HEK293 (cell line): Measurements from ENCODE around the gene EIF2B2.

ENCODE experiments used
- CTCF ChIA-PET: fragments of 350-600 bp; formaldehyde crosslinking; extraction: SDS; loops from one replicate; lab custom pipeline; 2021; ENCODE audit warnings: antibody characterized with exemption; lab: Yijun Ruan, JAX
- POLR2A ChIA-PET: fragments of 300-600 bp; formaldehyde crosslinking; extraction: SDS; loops from one replicate; lab custom pipeline; 2020; ENCODE audit warnings: antibody characterized with exemption, inconsistent platforms; lab: Yijun Ruan, JAX
- H3K27ac ChIP-seq: fragments of 200-500 bp; sonication (Bioruptor generic); 2 replicates; pipeline ENCODE4 v1.5.1; 2014; ENCODE audit warnings: low read depth, low read length, control low read depth, inconsistent platforms; ENCODE audit errors: extremely low read depth
- H3K36me3 ChIP-seq, 2 experiments: fragments of 200-500 bp in 1 of 2; sonication (Bioruptor generic) in 1 of 2; 1 replicate in 1 of 2; 2 replicates in 1 of 2; pipeline ENCODE4 v1.5.1; 2014 to 2017; ENCODE audit warnings: inconsistent platforms in 2 of 2, low read length in 2 of 2; ENCODE audit not compliant: control insufficient read depth in 2 of 2, insufficient read depth in 1 of 2
- H3K4me1 ChIP-seq: fragments of 200-500 bp; sonication (Bioruptor generic); 2 replicates; pipeline ENCODE4 v1.5.1; 2014; ENCODE audit warnings: mild to moderate bottlenecking, low read length, inconsistent platforms; ENCODE audit not compliant: control insufficient read depth, insufficient read depth
- H3K4me3 ChIP-seq: 2 replicates; pipeline ENCODE4 v1.5.1; 2011; ENCODE audit warnings: low read depth, mild to moderate bottlenecking, control low read depth, low read length, moderate library complexity
- H3K9me3 ChIP-seq: fragments of 200-500 bp; sonication (Bioruptor generic); 2 replicates; pipeline ENCODE4 v1.5.1; 2014; ENCODE audit warnings: low read depth, low read length, inconsistent platforms; ENCODE audit not compliant: control insufficient read depth, insufficient read depth
- GLI2 ChIP-seq: fragments of 450-650 bp; formaldehyde crosslinking; IDR thresholded peaks from 2 replicates; pipeline ENCODE4; 2017; ENCODE audit warnings: missing biosample characterization, missing genetic modification characterization, low read depth, borderline replicate concordance
- GLI4 ChIP-seq: fragments of 450-650 bp; formaldehyde crosslinking; IDR thresholded peaks from 2 replicates; pipeline ENCODE4 v1.5.1; 2016; ENCODE audit warnings: missing biosample characterization, missing genetic modification characterization
- YY1 ChIP-seq: fragments of 450-650 bp; formaldehyde crosslinking; IDR thresholded peaks from 2 replicates; pipeline ENCODE4 v1.5.1; 2018; ENCODE audit warnings: missing biosample characterization, missing genetic modification characterization
- ZBTB21 ChIP-seq: fragments of 450-650 bp; formaldehyde crosslinking; IDR thresholded peaks from 2 replicates; pipeline ENCODE4 v1.5.1; 2017; ENCODE audit warnings: missing biosample characterization, missing genetic modification characterization
- ZNF239 ChIP-seq: fragments of 450-650 bp; formaldehyde crosslinking; IDR thresholded peaks from 2 replicates; pipeline ENCODE4 v1.5.1; 2016; ENCODE audit warnings: missing biosample characterization, missing genetic modification characterization
- ZNF341 ChIP-seq: fragments of 450-650 bp; formaldehyde crosslinking; IDR thresholded peaks from 2 replicates; pipeline ENCODE4; 2016; ENCODE audit warnings: low read depth, missing biosample characterization, missing genetic modification characterization
- ZNF354C ChIP-seq: fragments of 450-650 bp; formaldehyde crosslinking; IDR thresholded peaks from 2 replicates; pipeline ENCODE4 v1.5.1; 2016; ENCODE audit warnings: missing biosample characterization, missing genetic modification characterization, low read depth, borderline replicate concordance
- ZNF416 ChIP-seq: fragments of 450-650 bp; formaldehyde crosslinking; IDR thresholded peaks from 2 replicates; pipeline ENCODE4 v1.5.1; 2016; ENCODE audit warnings: missing biosample characterization, missing genetic modification characterization
- ZNF561 ChIP-seq: fragments of 450-650 bp; IDR thresholded peaks from 2 replicates; pipeline ENCODE4 v1.5.1; 2018; ENCODE audit warnings: missing biosample characterization, missing genetic modification characterization, borderline replicate concordance
- ZNF596 ChIP-seq: fragments of 450-650 bp; IDR thresholded peaks from 2 replicates; pipeline ENCODE4 v1.5.0; 2018; ENCODE audit warnings: missing biosample characterization, mild to moderate bottlenecking, missing genetic modification characterization, moderate library complexity
- ZNF658 ChIP-seq: fragments of 450-650 bp; formaldehyde crosslinking; IDR thresholded peaks from 2 replicates; pipeline ENCODE4; 2016; ENCODE audit warnings: missing biosample characterization, missing genetic modification characterization
- ZNF701 ChIP-seq: fragments of 450-650 bp; formaldehyde crosslinking; IDR thresholded peaks from 2 replicates; pipeline ENCODE4 v1.5.1; 2016; ENCODE audit warnings: missing biosample characterization, missing genetic modification characterization
- ZNF747 ChIP-seq: fragments of 450-650 bp; formaldehyde crosslinking; IDR thresholded peaks from 2 replicates; pipeline ENCODE4 v1.5.1; 2016; ENCODE audit warnings: missing biosample characterization, missing genetic modification characterization
- ZNF792 ChIP-seq: fragments of 450-650 bp; formaldehyde crosslinking; IDR thresholded peaks from 2 replicates; pipeline ENCODE4 v1.5.1; 2016; ENCODE audit warnings: missing biosample characterization, missing genetic modification characterization
- TF ChIP-seq, protein P1 (sequence below): fragments of 450-650 bp; formaldehyde crosslinking; IDR thresholded peaks from 2 replicates; pipeline ENCODE4 v1.5.1; 2016; ENCODE audit warnings: missing biosample characterization, missing genetic modification characterization
- TF ChIP-seq, protein P2 (sequence below): fragments of 450-650 bp; formaldehyde crosslinking; IDR thresholded peaks from 2 replicates; pipeline ENCODE4 v1.5.1; 2017; ENCODE audit warnings: missing biosample characterization, mild to moderate bottlenecking, missing genetic modification characterization, moderate library complexity
- TF ChIP-seq, protein P3 (sequence below): fragments of 450-650 bp; formaldehyde crosslinking; conservative IDR thresholded peaks from 2 replicates; pipeline ENCODE4 v1.5.1; 2016; ENCODE audit warnings: low read depth, missing biosample characterization, missing genetic modification characterization
- TF ChIP-seq, protein P4 (sequence below): fragments of 450-650 bp; formaldehyde crosslinking; IDR thresholded peaks from 2 replicates; pipeline ENCODE4 v1.5.1; 2016; ENCODE audit warnings: missing biosample characterization, missing genetic modification characterization
- TF ChIP-seq, protein P5 (sequence below): fragments of 450-650 bp; formaldehyde crosslinking; IDR thresholded peaks from 2 replicates; pipeline ENCODE4 v1.5.0; 2017; ENCODE audit warnings: missing biosample characterization, missing genetic modification characterization, borderline replicate concordance

The EIF2B2 gene

DNA sequence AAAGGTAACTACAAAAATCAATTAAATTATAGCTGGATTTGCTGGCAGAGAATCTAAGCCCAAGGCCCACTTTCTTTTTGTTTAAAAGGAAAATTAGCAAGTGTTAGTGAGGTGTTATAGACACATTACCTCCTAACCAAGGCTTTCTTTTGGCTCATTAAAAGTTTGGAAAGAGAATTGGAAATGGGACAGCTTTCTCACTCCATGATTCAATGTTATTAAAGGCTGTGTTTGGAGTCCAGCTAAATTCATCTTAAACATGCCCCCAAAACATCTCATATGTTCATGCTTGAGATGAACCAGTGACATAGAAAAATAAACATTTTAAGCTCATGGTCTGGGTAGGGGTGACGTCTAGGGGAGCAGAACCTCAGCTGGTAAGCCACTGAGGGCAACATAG is 33.9 kb upstream of the EIF2B2 start:
- H3K27ac ChIP-seq = no peak overlapping the region
- CTCF ChIA-PET = interaction anchor here (0.8 to 1.0 kb wide), 2 partner anchors 28 to 146 kb away, joined by 3 read pairs; no protein-coding TSS in a partner anchor
- no peaks in the 10 kb centered on the region for H3K9me3 ChIP-seq
- POLR2A ChIA-PET = interaction anchor here (0.7 kb wide), 1 partner anchor 34 kb away, joined by 3 read pairs; the partner anchor contains the start of gene EIF2B2
- no peaks in the 10 kb centered on the region for H3K36me3 ChIP-seq
- TF ChIP-seq, protein P1, sequence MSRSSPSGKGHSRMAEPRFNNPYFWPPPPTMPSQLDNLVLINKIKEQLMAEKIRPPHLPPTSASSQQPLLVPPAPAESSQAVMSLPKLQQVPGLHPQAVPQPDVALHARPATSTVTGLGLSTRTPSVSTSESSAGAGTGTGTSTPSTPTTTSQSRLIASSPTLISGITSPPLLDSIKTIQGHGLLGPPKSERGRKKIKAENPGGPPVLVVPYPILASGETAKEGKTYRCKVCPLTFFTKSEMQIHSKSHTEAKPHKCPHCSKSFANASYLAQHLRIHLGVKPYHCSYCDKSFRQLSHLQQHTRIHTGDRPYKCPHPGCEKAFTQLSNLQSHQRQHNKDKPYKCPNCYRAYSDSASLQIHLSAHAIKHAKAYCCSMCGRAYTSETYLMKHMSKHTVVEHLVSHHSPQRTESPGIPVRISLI (tag by site-specific recombination) = no peak
- TF ChIP-seq ZNF658 (tag by site-specific recombination) (no peak), GLI2 (tag by site-specific recombination) (no peak), GLI4 (no peak), ZNF239 (no peak), ZNF701 (tag by site-specific recombination) (no peak), YY1 (no peak), ZNF596 (tag by site-specific recombination) (no peak), ZBTB21 (tag by site-specific recombination) (no peak), ZNF792 (tag by site-specific recombination) (no peak), ZNF354C (no peak), ZNF747 (tag by site-specific recombination) (no peak), ZNF561 (tag by site-specific recombination) (no peak), ZNF341 (tag by site-specific recombination) (no peak), ZNF416 (tag by site-specific recombination) (no peak)
- TF ChIP-seq, protein P2, sequence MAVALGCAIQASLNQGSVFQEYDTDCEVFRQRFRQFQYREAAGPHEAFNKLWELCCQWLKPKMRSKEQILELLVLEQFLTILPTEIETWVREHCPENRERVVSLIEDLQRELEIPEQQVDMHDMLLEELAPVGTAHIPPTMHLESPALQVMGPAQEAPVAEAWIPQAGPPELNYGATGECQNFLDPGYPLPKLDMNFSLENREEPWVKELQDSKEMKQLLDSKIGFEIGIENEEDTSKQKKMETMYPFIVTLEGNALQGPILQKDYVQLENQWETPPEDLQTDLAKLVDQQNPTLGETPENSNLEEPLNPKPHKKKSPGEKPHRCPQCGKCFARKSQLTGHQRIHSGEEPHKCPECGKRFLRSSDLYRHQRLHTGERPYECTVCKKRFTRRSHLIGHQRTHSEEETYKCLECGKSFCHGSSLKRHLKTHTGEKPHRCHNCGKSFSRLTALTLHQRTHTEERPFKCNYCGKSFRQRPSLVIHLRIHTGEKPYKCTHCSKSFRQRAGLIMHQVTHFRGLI (tag by site-specific recombination) = no peak
- TF ChIP-seq, protein P3, sequence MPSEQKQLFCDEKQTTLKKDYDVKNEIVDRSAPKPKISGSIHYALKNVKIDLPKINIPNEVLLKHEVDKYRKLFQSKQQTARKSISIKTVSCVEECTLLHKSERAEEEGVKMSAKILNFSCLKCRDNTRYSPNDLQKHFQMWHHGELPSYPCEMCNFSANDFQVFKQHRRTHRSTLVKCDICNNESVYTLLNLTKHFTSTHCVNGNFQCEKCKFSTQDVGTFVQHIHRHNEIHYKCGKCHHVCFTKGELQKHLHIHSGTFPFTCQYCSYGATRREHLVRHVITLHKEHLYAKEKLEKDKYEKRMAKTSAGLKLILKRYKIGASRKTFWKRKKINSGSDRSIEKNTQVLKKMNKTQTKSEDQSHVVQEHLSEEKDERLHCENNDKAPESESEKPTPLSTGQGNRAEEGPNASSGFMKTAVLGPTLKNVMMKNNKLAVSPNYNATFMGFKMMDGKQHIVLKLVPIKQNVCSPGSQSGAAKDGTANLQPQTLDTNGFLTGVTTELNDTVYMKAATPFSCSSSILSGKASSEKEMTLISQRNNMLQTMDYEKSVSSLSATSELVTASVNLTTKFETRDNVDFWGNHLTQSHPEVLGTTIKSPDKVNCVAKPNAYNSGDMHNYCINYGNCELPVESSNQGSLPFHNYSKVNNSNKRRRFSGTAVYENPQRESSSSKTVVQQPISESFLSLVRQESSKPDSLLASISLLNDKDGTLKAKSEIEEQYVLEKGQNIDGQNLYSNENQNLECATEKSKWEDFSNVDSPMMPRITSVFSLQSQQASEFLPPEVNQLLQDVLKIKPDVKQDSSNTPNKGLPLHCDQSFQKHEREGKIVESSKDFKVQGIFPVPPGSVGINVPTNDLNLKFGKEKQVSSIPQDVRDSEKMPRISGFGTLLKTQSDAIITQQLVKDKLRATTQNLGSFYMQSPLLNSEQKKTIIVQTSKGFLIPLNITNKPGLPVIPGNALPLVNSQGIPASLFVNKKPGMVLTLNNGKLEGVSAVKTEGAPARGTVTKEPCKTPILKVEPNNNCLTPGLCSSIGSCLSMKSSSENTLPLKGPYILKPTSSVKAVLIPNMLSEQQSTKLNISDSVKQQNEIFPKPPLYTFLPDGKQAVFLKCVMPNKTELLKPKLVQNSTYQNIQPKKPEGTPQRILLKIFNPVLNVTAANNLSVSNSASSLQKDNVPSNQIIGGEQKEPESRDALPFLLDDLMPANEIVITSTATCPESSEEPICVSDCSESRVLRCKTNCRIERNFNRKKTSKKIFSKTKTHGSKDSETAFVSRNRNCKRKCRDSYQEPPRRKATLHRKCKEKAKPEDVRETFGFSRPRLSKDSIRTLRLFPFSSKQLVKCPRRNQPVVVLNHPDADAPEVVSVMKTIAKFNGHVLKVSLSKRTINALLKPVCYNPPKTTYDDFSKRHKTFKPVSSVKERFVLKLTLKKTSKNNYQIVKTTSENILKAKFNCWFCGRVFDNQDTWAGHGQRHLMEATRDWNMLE = no peak
- TF ChIP-seq, protein P4, sequence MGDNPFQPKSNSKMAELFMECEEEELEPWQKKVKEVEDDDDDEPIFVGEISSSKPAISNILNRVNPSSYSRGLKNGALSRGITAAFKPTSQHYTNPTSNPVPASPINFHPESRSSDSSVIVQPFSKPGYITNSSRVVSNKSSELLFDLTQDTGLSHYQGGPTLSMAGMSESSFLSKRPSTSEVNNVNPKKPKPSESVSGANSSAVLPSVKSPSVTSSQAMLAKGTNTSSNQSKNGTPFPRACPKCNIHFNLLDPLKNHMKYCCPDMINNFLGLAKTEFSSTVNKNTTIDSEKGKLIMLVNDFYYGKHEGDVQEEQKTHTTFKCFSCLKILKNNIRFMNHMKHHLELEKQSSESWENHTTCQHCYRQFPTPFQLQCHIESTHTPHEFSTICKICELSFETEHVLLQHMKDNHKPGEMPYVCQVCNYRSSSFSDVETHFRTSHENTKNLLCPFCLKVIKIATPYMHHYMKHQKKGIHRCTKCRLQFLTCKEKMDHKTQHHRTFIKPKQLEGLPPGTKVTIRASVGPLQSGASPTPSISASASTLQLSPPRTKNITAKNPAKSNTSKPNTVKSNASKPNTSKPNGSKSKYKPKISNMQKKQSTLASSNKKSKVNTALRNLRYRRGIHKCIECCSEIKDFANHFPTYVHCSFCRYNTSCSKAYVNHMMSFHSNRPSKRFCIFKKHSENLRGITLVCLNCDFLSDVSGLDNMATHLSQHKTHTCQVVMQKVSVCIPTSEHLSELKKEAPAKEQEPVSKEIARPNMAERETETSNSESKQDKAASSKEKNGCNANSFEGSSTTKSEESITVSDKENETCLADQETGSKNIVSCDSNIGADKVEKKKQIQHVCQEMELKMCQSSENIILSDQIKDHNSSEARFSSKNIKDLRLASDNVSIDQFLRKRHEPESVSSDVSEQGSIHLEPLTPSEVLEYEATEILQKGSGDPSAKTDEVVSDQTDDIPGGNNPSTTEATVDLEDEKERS (tag by site-specific recombination) = no peak
- TF ChIP-seq, protein P5, sequence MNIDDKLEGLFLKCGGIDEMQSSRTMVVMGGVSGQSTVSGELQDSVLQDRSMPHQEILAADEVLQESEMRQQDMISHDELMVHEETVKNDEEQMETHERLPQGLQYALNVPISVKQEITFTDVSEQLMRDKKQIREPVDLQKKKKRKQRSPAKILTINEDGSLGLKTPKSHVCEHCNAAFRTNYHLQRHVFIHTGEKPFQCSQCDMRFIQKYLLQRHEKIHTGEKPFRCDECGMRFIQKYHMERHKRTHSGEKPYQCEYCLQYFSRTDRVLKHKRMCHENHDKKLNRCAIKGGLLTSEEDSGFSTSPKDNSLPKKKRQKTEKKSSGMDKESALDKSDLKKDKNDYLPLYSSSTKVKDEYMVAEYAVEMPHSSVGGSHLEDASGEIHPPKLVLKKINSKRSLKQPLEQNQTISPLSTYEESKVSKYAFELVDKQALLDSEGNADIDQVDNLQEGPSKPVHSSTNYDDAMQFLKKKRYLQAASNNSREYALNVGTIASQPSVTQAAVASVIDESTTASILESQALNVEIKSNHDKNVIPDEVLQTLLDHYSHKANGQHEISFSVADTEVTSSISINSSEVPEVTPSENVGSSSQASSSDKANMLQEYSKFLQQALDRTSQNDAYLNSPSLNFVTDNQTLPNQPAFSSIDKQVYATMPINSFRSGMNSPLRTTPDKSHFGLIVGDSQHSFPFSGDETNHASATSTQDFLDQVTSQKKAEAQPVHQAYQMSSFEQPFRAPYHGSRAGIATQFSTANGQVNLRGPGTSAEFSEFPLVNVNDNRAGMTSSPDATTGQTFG (tag by site-specific recombination) = no peak
- H3K4me3 ChIP-seq = no peak overlapping the region
- H3K4me1 ChIP-seq = no peaks in the 10 kb centered on the region
